HepG2 (cell line): ENCODE data around the gene UNC5C. TPM values are rescaled to one million over a fixed set of nuclear protein-coding genes. Genes with fewer than 3 reads are reported as not detected.

Source experiments
- ATAC-seq: fragments of 200-7000 bp; cut with Tn5 transposase; 3 replicates; pipeline ENCODE4 v1.9.1; 2020; ENCODE audit warnings: mild to moderate bottlenecking, moderate library complexity
- BruUV-seq: library from RNA; stranded (reverse); fragments of 400-500 nt; replicated peaks from 2 replicates; lab custom pipeline; 2021; lab: Mats Ljungman, UMichigan
- CTCF ChIA-PET: fragments of 300-600 bp; formaldehyde crosslinking; extraction: SDS; loops from one replicate; lab custom pipeline; 2021; ENCODE audit warnings: low total read pairs, inconsistent platforms, low intra/inter-chr PET ratio; lab: Yijun Ruan, JAX
- POLR2A ChIA-PET: fragments of 350-600 bp; sonication (Branson Sonifier 250); formaldehyde crosslinking; loops from one replicate; lab custom pipeline; 2020; ENCODE audit warnings: antibody characterized with exemption, inconsistent platforms; lab: Yijun Ruan, JAX
- DNase-seq: peaks from one replicate; pipeline ENCODE4 v3.0.0-alpha.2; 2015; ENCODE audit warnings: low spot score
- FAIRE-seq: peaks from 3 replicates; lab custom pipeline; 2011; peaks lifted over from hg19 to GRCh38; lab: Jason Lieb, UNC
- H2AFZ ChIP-seq: one replicate; pipeline ENCODE4 v1.6.1; 2011; ENCODE audit warnings: low read length, inconsistent platforms
- H3K27ac ChIP-seq: fragments of 300-600 bp; 3 replicates; pipeline ENCODE4 v1.8.0; 2011; ENCODE audit warnings: mixed run types, mild to moderate bottlenecking, mixed read lengths, low read length, inconsistent platforms; ENCODE audit not compliant: insufficient read depth; ENCODE audit errors: extremely low read length
- H3K27me3 ChIP-seq, 2 experiments: fragments of 200-600 bp in 1 of 2; 2 replicates in 1 of 2; 3 replicates in 1 of 2; pipeline versions ENCODE4 v1.6.0 to v1.8.0; 2011; ENCODE audit warnings: low read length in 2 of 2, mild to moderate bottlenecking in 2 of 2, moderate library complexity in 2 of 2, inconsistent platforms in 1 of 2; ENCODE audit not compliant: insufficient read depth in 2 of 2, control insufficient read depth in 1 of 2
- H3K36me3 ChIP-seq, 2 experiments: fragments of 200-600 bp in 1 of 2; replicated peaks in 1 of 2; 2 replicates in 1 of 2; 3 replicates in 1 of 2; pipeline versions ENCODE4 v1.5.1 to v1.8.0; 2011; ENCODE audit warnings: low read length in 2 of 2, inconsistent platforms in 1 of 2; ENCODE audit not compliant: insufficient read depth in 2 of 2, control insufficient read depth in 1 of 2
- H3K4me1 ChIP-seq: 2 replicates; pipeline ENCODE4 v1.5.1; 2012; ENCODE audit warnings: low read length, inconsistent platforms; ENCODE audit not compliant: insufficient read depth
- H3K4me2 ChIP-seq: 2 replicates; pipeline ENCODE4 v1.6.0; 2011; ENCODE audit warnings: low read depth, low read length, inconsistent platforms
- H3K4me3 ChIP-seq, 3 experiments: fragments of 200-600 bp in 1 of 3; sonication (generic), shearing (Covaris generic) in 1 of 3; replicated peaks in 1 of 3; 2 replicates each; pipeline ENCODE4 v1.5.1; 2011 to 2016; ENCODE audit warnings: low read length in 3 of 3, inconsistent platforms in 2 of 3, low read depth in 2 of 3, mild to moderate bottlenecking in 2 of 3, control low read depth in 1 of 3, mixed read lengths in 1 of 3; ENCODE audit not compliant: insufficient read depth in 1 of 3
- H3K79me2 ChIP-seq: one replicate; pipeline ENCODE4 v1.6.1; 2011; ENCODE audit warnings: low read length, inconsistent platforms; ENCODE audit not compliant: insufficient read depth
- H3K9ac ChIP-seq: 2 replicates; pipeline ENCODE4 v1.6.0; 2011; ENCODE audit warnings: mild to moderate bottlenecking, low read depth, low read length, inconsistent platforms; ENCODE audit not compliant: insufficient read depth
- H3K9me3 ChIP-seq: 2 replicates; pipeline ENCODE4 v1.5.1; 2012; ENCODE audit warnings: mild to moderate bottlenecking, low read length
- H4K20me1 ChIP-seq: 2 replicates; pipeline ENCODE4 v1.6.0; 2011; ENCODE audit warnings: inconsistent platforms, mild to moderate bottlenecking, low read length, moderate library complexity; ENCODE audit not compliant: insufficient read depth
- SKI ChIP-seq: fragments of 450-650 bp; IDR thresholded peaks from one replicate; pipeline ENCODE4 v1.6.1; 2018; ENCODE audit warnings: mild to moderate bottlenecking; ENCODE audit not compliant: partially characterized antibody
- ZNF460 ChIP-seq: sonication (generic); formaldehyde crosslinking; IDR thresholded peaks from 2 replicates; pipeline ENCODE4 v1.5.1; 2020; ENCODE audit warnings: missing genetic modification reagents, mild to moderate bottlenecking, borderline replicate concordance
- ZNF703 ChIP-seq: sonication (generic); formaldehyde crosslinking; IDR thresholded peaks from 2 replicates; pipeline ENCODE4 v1.5.1; 2020; ENCODE audit warnings: missing genetic modification reagents, mild to moderate bottlenecking, moderate library complexity, borderline replicate concordance
- ZNF83 ChIP-seq: sonication (generic); formaldehyde crosslinking; IDR thresholded peaks from 2 replicates; pipeline ENCODE4 v1.4.0; 2020; ENCODE audit warnings: missing genetic modification reagents, mild to moderate bottlenecking, borderline replicate concordance
- ZNF878 ChIP-seq: sonication (generic); formaldehyde crosslinking; IDR thresholded peaks from 2 replicates; pipeline ENCODE4 v1.8.1; 2023; ENCODE audit warnings: mild to moderate bottlenecking, missing genetic modification reagents, moderate library complexity
- WGBS: methylation state at CpG from one replicate; pipeline ENCODE4 v1.1.6; 2017; ENCODE audit warnings: low lambda C conversion rate; 5-methylcytosine and 5-hydroxymethylcytosine counted together
- in situ Hi-C: cut with HindIII; loops from 2 replicates; pipeline ENCODE4 v1.10.0; 2017; ENCODE audit warnings: low pct_unique_long_range_greater_than_20kb; ENCODE audit not compliant: extremely low pct_ligation_motif_present
- intact Hi-C: fragments of 100-400 bp; cut with micrococcal nuclease; formaldehyde crosslinking; loops from one replicate; pipeline ENCODE4 v1.10.0; 2022; ENCODE audit not compliant: unreplicated experiment
- polyA plus RNA-seq, 8 experiments: library from polyadenylated mRNA; depleted of rRNA in 3 of 8; stranded (reverse) in 7 of 8; unstranded in 1 of 8; fragments of >200 nt; fragmentation: Illumina TruSeq in 4 of 8; extraction: Trizol in 4 of 8; gene quantifications; 2 replicates each; pipeline versions ENCODE4 v1.2.1 to v1.2.3, GENCODE V29; 2011 to 2016; ENCODE audit warnings: low read depth in 4 of 8, missing spikeins in 1 of 8, mixed read lengths in 1 of 8; ENCODE audit not compliant: insufficient read depth in 1 of 8
- total RNA-seq, 5 experiments: library from RNA; depleted of rRNA; stranded (reverse); fragments of >200 nt; fragmentation: Illumina TruSeq; extraction: Trizol; gene quantifications; 2 replicates each; pipeline ENCODE4 v1.2.3, GENCODE V29; 2016; ENCODE audit warnings: low read depth in 1 of 5
- TF ChIP-seq, protein P1 (sequence below): sonication (generic); formaldehyde crosslinking; IDR thresholded peaks from 2 replicates; pipeline ENCODE4 v1.4.0; 2020; ENCODE audit warnings: missing genetic modification reagents, borderline replicate concordance
- TF ChIP-seq, protein P2 (sequence below): sonication (generic); formaldehyde crosslinking; IDR thresholded peaks from 2 replicates; pipeline ENCODE4 v1.4.0; 2020; ENCODE audit warnings: missing genetic modification reagents
- TF ChIP-seq, protein P3 (sequence below): sonication (generic); formaldehyde crosslinking; IDR thresholded peaks from 2 replicates; pipeline ENCODE4 v1.4.0; 2020; ENCODE audit warnings: missing genetic modification reagents, mild to moderate bottlenecking, borderline replicate concordance
- TF ChIP-seq, protein P4 (sequence below): sonication (generic); formaldehyde crosslinking; IDR thresholded peaks from 2 replicates; pipeline ENCODE4 v1.9.0; 2021; ENCODE audit warnings: missing genetic modification reagents, mild to moderate bottlenecking, borderline replicate concordance
- TF ChIP-seq, protein P5 (sequence below): sonication (generic); formaldehyde crosslinking; IDR thresholded peaks from 2 replicates; pipeline ENCODE4 v1.4.0; 2020; ENCODE audit warnings: missing genetic modification reagents

The UNC5C gene
- total and polyA plus RNA-seq, 2 of the 13 experiments (the other 11 are each of a cell fraction or from before 2014, with no cell fraction given): not detected

DNA sequence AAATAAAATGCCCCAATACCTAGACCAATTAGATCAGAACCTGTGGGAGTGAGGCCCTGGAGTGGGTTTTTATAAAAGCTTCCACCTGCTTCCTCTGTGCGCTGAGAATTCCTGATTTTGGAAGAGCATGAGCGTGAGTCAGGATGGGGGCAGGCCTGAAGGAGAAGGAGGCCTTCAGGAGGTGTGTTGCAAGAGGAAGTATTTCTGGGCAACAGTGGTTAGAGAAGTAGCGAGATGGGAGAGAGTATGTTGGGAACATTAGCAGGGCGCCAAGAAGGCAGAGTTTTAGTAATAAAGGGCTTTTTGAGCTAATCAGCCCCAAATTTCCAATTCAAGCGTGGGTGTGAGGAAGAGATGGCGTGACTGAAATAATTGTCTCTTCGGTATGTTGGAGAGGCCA is 349.8 kb downstream of the UNC5C start:
- FAIRE-seq: no peak
- WGBS: 27% methylated on average over 7 of the region's 7 CpGs
- H3K9me3 ChIP-seq: no peaks in the 10 kb centered on the region
- BruUV-seq: no TSS peak
- no peaks in the 10 kb centered on the region for H3K36me3 ChIP-seq
- H3K4me1 ChIP-seq: no peaks in the 10 kb centered on the region
- no peak overlapping the region for H3K4me2 ChIP-seq
- POLR2A ChIA-PET: no interaction called here
- no peak overlapping the region for H3K27ac ChIP-seq
- H4K20me1 ChIP-seq: no peaks in the 10 kb centered on the region
- no peak overlapping the region for H3K9ac ChIP-seq
- no peaks in the 10 kb centered on the region for H3K79me2 ChIP-seq
- no peak for DNase-seq
- no peak overlapping the region for H2AFZ ChIP-seq
- peaks cover 0 to 5% of the 10 kb centered on the region in 2 experiments; a peak in 1 of 5 replicates for H3K27me3 ChIP-seq
- no peak for ATAC-seq
- TF ChIP-seq, protein P1, sequence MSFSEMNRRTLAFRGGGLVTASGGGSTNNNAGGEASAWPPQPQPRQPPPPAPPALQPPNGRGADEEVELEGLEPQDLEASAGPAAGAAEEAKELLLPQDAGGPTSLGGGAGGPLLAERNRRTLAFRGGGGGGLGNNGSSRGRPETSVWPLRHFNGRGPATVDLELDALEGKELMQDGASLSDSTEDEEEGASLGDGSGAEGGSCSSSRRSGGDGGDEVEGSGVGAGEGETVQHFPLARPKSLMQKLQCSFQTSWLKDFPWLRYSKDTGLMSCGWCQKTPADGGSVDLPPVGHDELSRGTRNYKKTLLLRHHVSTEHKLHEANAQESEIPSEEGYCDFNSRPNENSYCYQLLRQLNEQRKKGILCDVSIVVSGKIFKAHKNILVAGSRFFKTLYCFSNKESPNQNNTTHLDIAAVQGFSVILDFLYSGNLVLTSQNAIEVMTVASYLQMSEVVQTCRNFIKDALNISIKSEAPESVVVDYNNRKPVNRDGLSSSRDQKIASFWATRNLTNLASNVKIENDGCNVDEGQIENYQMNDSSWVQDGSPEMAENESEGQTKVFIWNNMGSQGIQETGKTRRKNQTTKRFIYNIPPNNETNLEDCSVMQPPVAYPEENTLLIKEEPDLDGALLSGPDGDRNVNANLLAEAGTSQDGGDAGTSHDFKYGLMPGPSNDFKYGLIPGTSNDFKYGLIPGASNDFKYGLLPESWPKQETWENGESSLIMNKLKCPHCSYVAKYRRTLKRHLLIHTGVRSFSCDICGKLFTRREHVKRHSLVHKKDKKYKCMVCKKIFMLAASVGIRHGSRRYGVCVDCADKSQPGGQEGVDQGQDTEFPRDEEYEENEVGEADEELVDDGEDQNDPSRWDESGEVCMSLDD (CRISPR knock-in tag): no peak
- TF ChIP-seq, protein P2, sequence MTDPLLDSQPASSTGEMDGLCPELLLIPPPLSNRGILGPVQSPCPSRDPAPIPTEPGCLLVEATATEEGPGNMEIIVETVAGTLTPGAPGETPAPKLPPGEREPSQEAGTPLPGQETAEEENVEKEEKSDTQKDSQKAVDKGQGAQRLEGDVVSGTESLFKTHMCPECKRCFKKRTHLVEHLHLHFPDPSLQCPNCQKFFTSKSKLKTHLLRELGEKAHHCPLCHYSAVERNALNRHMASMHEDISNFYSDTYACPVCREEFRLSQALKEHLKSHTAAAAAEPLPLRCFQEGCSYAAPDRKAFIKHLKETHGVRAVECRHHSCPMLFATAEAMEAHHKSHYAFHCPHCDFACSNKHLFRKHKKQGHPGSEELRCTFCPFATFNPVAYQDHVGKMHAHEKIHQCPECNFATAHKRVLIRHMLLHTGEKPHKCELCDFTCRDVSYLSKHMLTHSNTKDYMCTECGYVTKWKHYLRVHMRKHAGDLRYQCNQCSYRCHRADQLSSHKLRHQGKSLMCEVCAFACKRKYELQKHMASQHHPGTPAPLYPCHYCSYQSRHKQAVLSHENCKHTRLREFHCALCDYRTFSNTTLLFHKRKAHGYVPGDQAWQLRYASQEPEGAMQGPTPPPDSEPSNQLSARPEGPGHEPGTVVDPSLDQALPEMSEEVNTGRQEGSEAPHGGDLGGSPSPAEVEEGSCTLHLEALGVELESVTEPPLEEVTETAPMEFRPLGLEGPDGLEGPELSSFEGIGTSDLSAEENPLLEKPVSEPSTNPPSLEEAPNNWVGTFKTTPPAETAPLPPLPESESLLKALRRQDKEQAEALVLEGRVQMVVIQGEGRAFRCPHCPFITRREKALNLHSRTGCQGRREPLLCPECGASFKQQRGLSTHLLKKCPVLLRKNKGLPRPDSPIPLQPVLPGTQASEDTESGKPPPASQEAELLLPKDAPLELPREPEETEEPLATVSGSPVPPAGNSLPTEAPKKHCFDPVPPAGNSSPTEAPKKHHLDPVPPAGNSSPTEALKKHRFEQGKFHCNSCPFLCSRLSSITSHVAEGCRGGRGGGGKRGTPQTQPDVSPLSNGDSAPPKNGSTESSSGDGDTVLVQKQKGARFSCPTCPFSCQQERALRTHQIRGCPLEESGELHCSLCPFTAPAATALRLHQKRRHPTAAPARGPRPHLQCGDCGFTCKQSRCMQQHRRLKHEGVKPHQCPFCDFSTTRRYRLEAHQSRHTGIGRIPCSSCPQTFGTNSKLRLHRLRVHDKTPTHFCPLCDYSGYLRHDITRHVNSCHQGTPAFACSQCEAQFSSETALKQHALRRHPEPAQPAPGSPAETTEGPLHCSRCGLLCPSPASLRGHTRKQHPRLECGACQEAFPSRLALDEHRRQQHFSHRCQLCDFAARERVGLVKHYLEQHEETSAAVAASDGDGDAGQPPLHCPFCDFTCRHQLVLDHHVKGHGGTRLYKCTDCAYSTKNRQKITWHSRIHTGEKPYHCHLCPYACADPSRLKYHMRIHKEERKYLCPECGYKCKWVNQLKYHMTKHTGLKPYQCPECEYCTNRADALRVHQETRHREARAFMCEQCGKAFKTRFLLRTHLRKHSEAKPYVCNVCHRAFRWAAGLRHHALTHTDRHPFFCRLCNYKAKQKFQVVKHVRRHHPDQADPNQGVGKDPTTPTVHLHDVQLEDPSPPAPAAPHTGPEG (CRISPR knock-in tag): no peak
- TF ChIP-seq ZNF878 (CRISPR knock-in tag) (no peak), SKI (no peak), ZNF460 (CRISPR knock-in tag) (no peak), ZNF83 (CRISPR knock-in tag) (no peak), ZNF703 (CRISPR knock-in tag) (no peak)
- TF ChIP-seq, protein P3, sequence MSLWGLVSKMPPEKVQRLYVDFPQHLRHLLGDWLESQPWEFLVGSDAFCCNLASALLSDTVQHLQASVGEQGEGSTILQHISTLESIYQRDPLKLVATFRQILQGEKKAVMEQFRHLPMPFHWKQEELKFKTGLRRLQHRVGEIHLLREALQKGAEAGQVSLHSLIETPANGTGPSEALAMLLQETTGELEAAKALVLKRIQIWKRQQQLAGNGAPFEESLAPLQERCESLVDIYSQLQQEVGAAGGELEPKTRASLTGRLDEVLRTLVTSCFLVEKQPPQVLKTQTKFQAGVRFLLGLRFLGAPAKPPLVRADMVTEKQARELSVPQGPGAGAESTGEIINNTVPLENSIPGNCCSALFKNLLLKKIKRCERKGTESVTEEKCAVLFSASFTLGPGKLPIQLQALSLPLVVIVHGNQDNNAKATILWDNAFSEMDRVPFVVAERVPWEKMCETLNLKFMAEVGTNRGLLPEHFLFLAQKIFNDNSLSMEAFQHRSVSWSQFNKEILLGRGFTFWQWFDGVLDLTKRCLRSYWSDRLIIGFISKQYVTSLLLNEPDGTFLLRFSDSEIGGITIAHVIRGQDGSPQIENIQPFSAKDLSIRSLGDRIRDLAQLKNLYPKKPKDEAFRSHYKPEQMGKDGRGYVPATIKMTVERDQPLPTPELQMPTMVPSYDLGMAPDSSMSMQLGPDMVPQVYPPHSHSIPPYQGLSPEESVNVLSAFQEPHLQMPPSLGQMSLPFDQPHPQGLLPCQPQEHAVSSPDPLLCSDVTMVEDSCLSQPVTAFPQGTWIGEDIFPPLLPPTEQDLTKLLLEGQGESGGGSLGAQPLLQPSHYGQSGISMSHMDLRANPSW (CRISPR knock-in tag): no peak
- TF ChIP-seq, protein P4, sequence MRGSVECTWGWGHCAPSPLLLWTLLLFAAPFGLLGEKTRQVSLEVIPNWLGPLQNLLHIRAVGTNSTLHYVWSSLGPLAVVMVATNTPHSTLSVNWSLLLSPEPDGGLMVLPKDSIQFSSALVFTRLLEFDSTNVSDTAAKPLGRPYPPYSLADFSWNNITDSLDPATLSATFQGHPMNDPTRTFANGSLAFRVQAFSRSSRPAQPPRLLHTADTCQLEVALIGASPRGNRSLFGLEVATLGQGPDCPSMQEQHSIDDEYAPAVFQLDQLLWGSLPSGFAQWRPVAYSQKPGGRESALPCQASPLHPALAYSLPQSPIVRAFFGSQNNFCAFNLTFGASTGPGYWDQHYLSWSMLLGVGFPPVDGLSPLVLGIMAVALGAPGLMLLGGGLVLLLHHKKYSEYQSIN (CRISPR knock-in tag): no peak
- TF ChIP-seq, protein P5, sequence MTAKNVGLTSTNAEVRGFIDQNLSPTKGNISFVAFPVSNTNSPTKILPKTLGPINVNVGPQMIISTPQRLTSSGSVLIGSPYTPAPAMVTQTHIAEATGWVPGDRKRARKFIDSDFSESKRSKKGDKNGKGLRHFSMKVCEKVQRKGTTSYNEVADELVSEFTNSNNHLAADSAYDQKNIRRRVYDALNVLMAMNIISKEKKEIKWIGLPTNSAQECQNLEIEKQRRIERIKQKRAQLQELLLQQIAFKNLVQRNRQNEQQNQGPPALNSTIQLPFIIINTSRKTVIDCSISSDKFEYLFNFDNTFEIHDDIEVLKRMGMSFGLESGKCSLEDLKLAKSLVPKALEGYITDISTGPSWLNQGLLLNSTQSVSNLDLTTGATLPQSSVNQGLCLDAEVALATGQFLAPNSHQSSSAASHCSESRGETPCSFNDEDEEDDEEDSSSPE (CRISPR knock-in tag): no peak
- H3K4me3 ChIP-seq: no peak overlapping the region
- CTCF ChIA-PET: no interaction called here
- intact Hi-C loops: no loop called here
- in situ Hi-C loops: no loop called here
